K562 (cell line): Measurements from ENCODE around the gene HDLBP. TPM values are rescaled to one million over a fixed set of nuclear protein-coding genes. Genes with fewer than 3 reads are reported as not detected.

Source experiments
- ATAC-seq: fragments of 200-7000 bp; cut with Tn5 transposase; 3 replicates; pipeline ENCODE4 v1.9.1; 2020; ENCODE audit warnings: moderate library complexity
- BruUV-seq: library from RNA; stranded (reverse); fragments of 400-500 nt; replicated peaks from 2 replicates; lab custom pipeline; 2021; lab: Mats Ljungman, UMichigan
- CTCF ChIA-PET: fragments of 300-600 bp; formaldehyde crosslinking; extraction: SDS; loops from one replicate; lab custom pipeline; 2021; ENCODE audit warnings: low intra/inter-chr PET ratio; lab: Yijun Ruan, JAX
- POLR2A ChIA-PET: fragments of 300-600, 350-650 bp; sonication (Branson Sonifier 250); formaldehyde crosslinking; extraction: SDS; loops from one replicate; lab custom pipeline; 2021; ENCODE audit warnings: antibody characterized with exemption, inconsistent platforms; lab: Yijun Ruan, JAX
- DNase-seq, 4 experiments: peaks; one replicate each; pipeline versions ENCODE4 v3.0.0 to v3.0.0-alpha.2; 2011 to 2018; ENCODE audit warnings: low spot score in 3 of 4, mixed read lengths in 3 of 4; ENCODE audit errors: extremely low read depth in 1 of 4
- FAIRE-seq: peaks from 2 replicates; lab custom pipeline; 2011; peaks lifted over from hg19 to GRCh38; lab: Jason Lieb, UNC
- H2AFZ ChIP-seq: 2 replicates; pipeline ENCODE4 v1.6.0; 2011; ENCODE audit warnings: low read depth, low read length, control low read depth, inconsistent platforms
- H3K27ac ChIP-seq: fragments of 200-600 bp; 3 replicates; pipeline ENCODE4 v1.8.0; 2011; ENCODE audit warnings: low read depth, mild to moderate bottlenecking, control low read depth, inconsistent platforms, low read length, moderate library complexity, mixed read lengths; ENCODE audit errors: extremely low read depth
- H3K27me3 ChIP-seq, 2 experiments: fragments of 300-600 bp in 1 of 2; 2 replicates in 1 of 2; 3 replicates in 1 of 2; pipeline versions ENCODE4 v1.6.0 to v1.8.0; 2011; ENCODE audit warnings: inconsistent platforms in 2 of 2, low read length in 2 of 2, mild to moderate bottlenecking in 1 of 2, mixed read lengths in 1 of 2, moderate library complexity in 1 of 2; ENCODE audit not compliant: control insufficient read depth in 2 of 2, insufficient read depth in 2 of 2
- H3K36me3 ChIP-seq: fragments of 300-600 bp; 3 replicates; pipeline ENCODE4 v1.8.0; 2011; ENCODE audit warnings: mild to moderate bottlenecking, low read length, inconsistent platforms; ENCODE audit not compliant: control insufficient read depth, insufficient read depth
- H3K4me1 ChIP-seq, 2 experiments: fragments of 200-600 bp in 1 of 2; replicated peaks in 1 of 2; 2 replicates in 1 of 2; 3 replicates in 1 of 2; pipeline versions ENCODE4 v1.5.1 to v1.8.0; 2011; ENCODE audit warnings: inconsistent platforms in 2 of 2, low read length in 2 of 2, mild to moderate bottlenecking in 1 of 2, mixed read lengths in 1 of 2, moderate library complexity in 1 of 2; ENCODE audit not compliant: control insufficient read depth in 2 of 2, insufficient read depth in 2 of 2
- H3K4me2 ChIP-seq: 2 replicates; pipeline ENCODE4 v1.6.1; 2011; ENCODE audit warnings: low read length, control low read depth, inconsistent platforms, mixed read lengths; ENCODE audit not compliant: insufficient read depth
- H3K4me3 ChIP-seq: fragments of 200-600 bp; sonication (generic), shearing (Covaris generic); 2 replicates; pipeline ENCODE4 v1.5.1; 2016; ENCODE audit warnings: control low read depth, inconsistent platforms
- H3K79me2 ChIP-seq: fragments of 200-600 bp; 3 replicates; pipeline ENCODE4 v1.8.0; 2011; ENCODE audit warnings: low read length, inconsistent platforms; ENCODE audit not compliant: control insufficient read depth, insufficient read depth
- H3K9ac ChIP-seq, 2 experiments: 2 replicates each; pipeline versions ENCODE4 v1.6.0 to v1.6.1; 2011; ENCODE audit warnings: low read depth in 2 of 2, low read length in 2 of 2, control low read depth in 1 of 2, inconsistent platforms in 1 of 2, mild to moderate bottlenecking in 1 of 2, mixed read lengths in 1 of 2; ENCODE audit not compliant: insufficient read depth in 1 of 2
- H3K9me1 ChIP-seq: one replicate; pipeline ENCODE4 v1.6.0; 2011; ENCODE audit warnings: inconsistent platforms, mild to moderate bottlenecking, low read length, moderate library complexity; ENCODE audit not compliant: control insufficient read depth, insufficient read depth
- H3K9me3 ChIP-seq: replicated peaks from 2 replicates; pipeline ENCODE4 v1.5.1; 2011; ENCODE audit warnings: low read depth, low read length, inconsistent platforms; ENCODE audit not compliant: control insufficient read depth, insufficient read depth
- H4K20me1 ChIP-seq: replicated peaks from 2 replicates; pipeline ENCODE4 v1.6.1; 2011; ENCODE audit warnings: low read length, inconsistent platforms, mixed read lengths; ENCODE audit not compliant: control insufficient read depth, insufficient read depth
- CBFA2T3 ChIP-seq: fragments of 450-650 bp; IDR thresholded peaks from 2 replicates; pipeline ENCODE4 v1.6.1; 2017
- ELF4 ChIP-seq: fragments of 450-650 bp; formaldehyde crosslinking; IDR thresholded peaks from 2 replicates; pipeline ENCODE4 v1.4.0; 2022; ENCODE audit warnings: missing genetic modification characterization
- HDAC6 ChIP-seq: IDR thresholded peaks from 2 replicates; pipeline ENCODE4 v1.6.1; 2012; ENCODE audit warnings: low read depth, mild to moderate bottlenecking, control low read depth, inconsistent platforms, low read length, moderate library complexity
- MTA3 ChIP-seq: fragments of 450-650 bp; formaldehyde crosslinking; IDR thresholded peaks from 2 replicates; pipeline ENCODE4 v1.6.1; 2017; ENCODE audit warnings: mild to moderate bottlenecking, borderline replicate concordance
- ZNF165 ChIP-seq: fragments of 250-450 bp; sonication (Bioruptor Pico); IDR thresholded peaks from 2 replicates; pipeline ENCODE4 v1.4.0; 2020; ENCODE audit warnings: borderline replicate concordance
- ZNF444 ChIP-seq: fragments of 250-450 bp; sonication (Bioruptor Pico); IDR thresholded peaks from 2 replicates; pipeline ENCODE4 v1.4.0; 2020; ENCODE audit warnings: mild to moderate bottlenecking, moderate library complexity
- WGBS: fragments of 100-300 bp; shearing (Covaris generic); methylation state at CpG from one replicate; pipeline ENCODE4 v1.1.6; 2016; ENCODE audit warnings: low coverage, mixed read lengths; ENCODE audit not compliant: insufficient coverage; ENCODE audit errors: missing lambda C conversion rate; 5-methylcytosine and 5-hydroxymethylcytosine counted together
- in situ Hi-C: fragments of 300-500 bp; cut with MboI; formaldehyde crosslinking; loops from 4 replicates; pipeline ENCODE4 v1.15.0; 2018; ENCODE audit warnings: inconsistent platforms, mixed read lengths
- intact Hi-C: fragments of 100-400 bp; cut with micrococcal nuclease; formaldehyde crosslinking; loops from 2 replicates; pipeline ENCODE4 v1.14.2; 2022
- polyA plus RNA-seq, 8 experiments: library from polyadenylated mRNA; depleted of rRNA in 4 of 8; stranded (reverse) in 5 of 8; unstranded in 3 of 8; fragments of >200 nt; fragmentation: Nextera tagmentation in 2 of 8; fragmentation: Illumina TruSeq in 1 of 8; extraction: Ambion mirVana in 2 of 8; extraction: Trizol in 1 of 8; gene quantifications; 2 replicates each; pipeline versions ENCODE4 v1.2.1 to v1.2.3, GENCODE V29; 2011 to 2014; ENCODE audit warnings: inconsistent platforms in 1 of 8, missing spikeins in 1 of 8
- total RNA-seq, 7 experiments: library from RNA; depleted of rRNA in 6 of 7; stranded (reverse); fragments of >200 nt in 6 of 7; fragmentation: Illumina TruSeq in 2 of 7; extraction: Trizol in 2 of 7; gene quantifications; 2 replicates each; pipeline versions ENCODE4 v1.2.1 to v1.2.3, GENCODE V29; 2011 to 2021; ENCODE audit warnings: low replicate concordance in 1 of 7

HDLBP gene
- total and polyA plus RNA-seq, 9 of the 15 experiments (the other 6 are each of a cell fraction or from before 2014, with no cell fraction given) = 24.4 to 378 (median 146) TPM

DNA sequence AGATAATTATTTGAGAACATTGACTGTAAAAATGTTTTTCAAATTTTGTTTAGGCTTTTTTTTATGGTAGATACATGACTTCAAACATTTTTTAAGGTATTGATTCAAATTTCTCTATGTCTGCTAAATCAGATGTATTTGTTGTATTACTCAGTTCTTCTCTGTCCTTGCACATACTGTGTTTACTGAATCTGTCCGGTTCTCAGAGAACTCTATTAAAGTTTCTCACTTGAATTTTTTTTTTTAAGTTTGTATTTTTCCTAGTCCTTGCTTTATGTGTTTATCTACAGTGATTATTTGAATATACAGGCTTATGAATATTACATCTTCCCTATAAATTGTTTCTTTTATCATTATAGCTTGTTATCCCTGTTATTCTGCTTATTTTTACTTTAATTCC lies 5.6 kb upstream of the HDLBP start (continued):
- no peak for TF ChIP-seq ZNF165
- TF ChIP-seq, all 486 proteins: peak for 0

DNA sequence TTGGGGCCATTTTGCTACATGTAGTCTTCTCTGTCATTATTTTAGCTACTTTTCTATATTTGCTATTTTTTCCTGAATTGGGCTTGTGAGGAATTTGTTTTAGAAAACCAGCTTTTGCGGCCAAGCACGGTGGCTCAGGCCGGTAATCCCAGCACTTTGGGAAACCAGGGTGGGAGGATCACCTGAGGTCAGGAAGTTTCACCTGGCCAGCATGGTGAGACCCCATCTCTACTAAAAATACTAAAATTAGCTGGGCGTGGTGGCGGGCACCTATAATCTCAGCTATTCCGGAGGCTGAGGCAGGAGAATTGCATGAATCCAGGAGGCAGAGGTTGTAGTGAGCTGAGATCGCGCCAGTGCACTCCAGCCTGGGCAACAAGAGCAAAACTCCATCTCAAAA lies 4.9 kb upstream of the HDLBP start:
- no peak overlapping the region for H3K27ac ChIP-seq
- ChIA-PET CTCF (no interaction called here), POLR2A (interaction anchor here (0.6 kb wide), 1 partner anchor 312 kb away, joined by 4 read pairs; no protein-coding TSS in a partner anchor)
- H2AFZ ChIP-seq = no peak overlapping the region
- in situ Hi-C loops = no loop called here
- H3K9me3 ChIP-seq = no peaks in the 10 kb centered on the region
- H3K36me3 ChIP-seq = peaks cover 54% of the 10 kb centered on the region
- H3K79me2 ChIP-seq = peaks cover 97% of the 10 kb centered on the region
- no peak for DNase-seq
- no peaks in the 10 kb centered on the region for H3K27me3 ChIP-seq
- no peak overlapping the region for H3K9ac ChIP-seq
- no peak overlapping the region for H3K4me3 ChIP-seq
- intact Hi-C loops = no loop called here
- no peak for FAIRE-seq
- TF ChIP-seq HDAC6 (no peak), ZNF444 (CRISPR knock-in tag) (no peak), ELF4 (CRISPR knock-in tag) (no peak), CBFA2T3 (no peak), MTA3 (no peak)
- TF ChIP-seq, all 486 proteins: peak for 0
- BruUV-seq = no TSS peak
- Histone ChIP-seq H3K4me1 (peaks cover 5 to 23% of the 10 kb centered on the region in 2 experiments; a peak in 4 of 5 replicates), H3K4me2 (no peak overlapping the region), H4K20me1 (peaks cover 24% of the 10 kb centered on the region), H3K9me1 (no peaks in the 10 kb centered on the region)
- 80% methylated on average over 4 of the region's 8 CpGs for WGBS
- no peak for ATAC-seq
